ENCODE data around the gene ASPSCR1. TPM values are rescaled to one million over a fixed set of nuclear protein-coding genes. Genes with fewer than 3 reads are reported as not detected.

The ASPSCR1 gene
- total and polyA plus RNA-seq, 3 donors from 2014 or later = 40.5 to 49.7 (median 46.2) TPM

DNA sequence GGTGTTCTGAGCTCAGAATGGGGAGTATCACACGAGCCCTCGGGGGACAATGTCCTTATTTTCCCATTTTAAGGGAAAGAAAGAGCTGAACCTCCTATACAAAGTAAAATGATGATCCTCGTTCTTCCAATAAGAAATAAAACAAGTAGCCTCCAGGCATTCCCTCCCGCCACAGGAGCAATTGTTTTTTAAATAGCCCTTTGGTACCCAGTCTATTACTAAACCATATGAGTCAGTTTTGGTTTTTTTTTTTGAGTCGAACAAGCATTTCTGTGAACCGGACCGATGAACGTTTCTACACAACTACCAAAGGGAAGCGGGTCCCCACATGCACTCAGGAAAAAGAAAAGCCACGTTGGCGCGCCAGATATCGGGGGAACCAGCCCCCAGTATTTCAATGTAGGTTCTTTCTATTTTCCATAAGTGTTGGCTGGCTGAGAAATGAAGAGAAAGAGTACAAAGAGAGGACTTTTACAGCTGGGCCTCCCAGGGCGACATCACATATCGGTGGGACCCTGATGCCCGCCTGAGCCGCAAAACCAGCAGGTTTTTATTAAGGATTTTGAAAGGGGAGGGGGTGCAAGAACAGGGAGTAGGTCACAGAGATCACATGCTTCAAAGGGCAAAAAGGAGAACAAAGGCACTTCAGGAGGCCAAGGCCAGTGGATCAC lies 63.9 kb downstream of the ASPSCR1 start:
- no peaks in the 10 kb centered on the region for H3K36me3 ChIP-seq (ENCODE audit: low read depth, missing control alignments)
- H3K4me3 ChIP-seq = no peak overlapping the region
- TF ChIP-seq, protein P1, sequence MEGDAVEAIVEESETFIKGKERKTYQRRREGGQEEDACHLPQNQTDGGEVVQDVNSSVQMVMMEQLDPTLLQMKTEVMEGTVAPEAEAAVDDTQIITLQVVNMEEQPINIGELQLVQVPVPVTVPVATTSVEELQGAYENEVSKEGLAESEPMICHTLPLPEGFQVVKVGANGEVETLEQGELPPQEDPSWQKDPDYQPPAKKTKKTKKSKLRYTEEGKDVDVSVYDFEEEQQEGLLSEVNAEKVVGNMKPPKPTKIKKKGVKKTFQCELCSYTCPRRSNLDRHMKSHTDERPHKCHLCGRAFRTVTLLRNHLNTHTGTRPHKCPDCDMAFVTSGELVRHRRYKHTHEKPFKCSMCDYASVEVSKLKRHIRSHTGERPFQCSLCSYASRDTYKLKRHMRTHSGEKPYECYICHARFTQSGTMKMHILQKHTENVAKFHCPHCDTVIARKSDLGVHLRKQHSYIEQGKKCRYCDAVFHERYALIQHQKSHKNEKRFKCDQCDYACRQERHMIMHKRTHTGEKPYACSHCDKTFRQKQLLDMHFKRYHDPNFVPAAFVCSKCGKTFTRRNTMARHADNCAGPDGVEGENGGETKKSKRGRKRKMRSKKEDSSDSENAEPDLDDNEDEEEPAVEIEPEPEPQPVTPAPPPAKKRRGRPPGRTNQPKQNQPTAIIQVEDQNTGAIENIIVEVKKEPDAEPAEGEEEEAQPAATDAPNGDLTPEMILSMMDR (IDR thresholded peaks at IDR 0.05) = no peak
- no peak for TF ChIP-seq POLR2A (IDR thresholded peaks at IDR 0.05)
- intact Hi-C loops (cut with DNase I; ENCODE audit: low total_unique reads) = no loop called here
- H3K9me3 ChIP-seq = no peaks in the 10 kb centered on the region
- DNase-seq = no peak
- WGBS, 2 donors = 89 to 93% methylated on average over 17 of the region's 17 CpGs
- H3K27me3 ChIP-seq = no peaks in the 10 kb centered on the region
- no peak overlapping the region for H3K27ac ChIP-seq
- H3K4me1 ChIP-seq = peaks cover 26% of the 10 kb centered on the region

DNA sequence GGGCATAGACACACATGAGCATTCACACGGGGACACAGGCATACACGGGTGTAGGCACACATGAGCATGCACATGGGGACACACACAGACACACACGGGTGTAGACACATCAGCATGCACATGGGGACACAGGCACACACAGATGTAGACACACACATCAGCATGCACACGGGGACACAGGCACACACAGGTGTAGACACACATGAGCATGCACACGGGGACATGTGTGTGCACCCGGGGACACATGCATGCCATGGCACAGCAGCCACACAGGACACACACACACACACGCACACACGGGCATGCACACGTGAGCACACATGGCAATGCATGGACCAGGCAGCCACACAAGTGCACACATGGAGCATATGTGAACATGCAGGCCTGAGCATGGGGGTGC lies 65.2 kb downstream of the ASPSCR1 start:
- no peaks in the 10 kb centered on the region for H3K27me3 ChIP-seq
- no peak for DNase-seq
- no peak for TF ChIP-seq POLR2A (IDR thresholded peaks at IDR 0.05)
- TF ChIP-seq, protein P1 (IDR thresholded peaks at IDR 0.05) = no peak
- 80 to 88% methylated on average over 6 to 9 of the region's 9 CpGs for WGBS, 2 donors
- intact Hi-C loops (cut with DNase I; ENCODE audit: low total_unique reads) = no loop called here
- H3K36me3 ChIP-seq (ENCODE audit: low read depth, missing control alignments) = no peaks in the 10 kb centered on the region
- no peak overlapping the region for H3K4me3 ChIP-seq
- no peaks in the 10 kb centered on the region for H3K9me3 ChIP-seq
- peaks cover 19% of the 10 kb centered on the region for H3K4me1 ChIP-seq
- H3K27ac ChIP-seq = no peak overlapping the region

DNA sequence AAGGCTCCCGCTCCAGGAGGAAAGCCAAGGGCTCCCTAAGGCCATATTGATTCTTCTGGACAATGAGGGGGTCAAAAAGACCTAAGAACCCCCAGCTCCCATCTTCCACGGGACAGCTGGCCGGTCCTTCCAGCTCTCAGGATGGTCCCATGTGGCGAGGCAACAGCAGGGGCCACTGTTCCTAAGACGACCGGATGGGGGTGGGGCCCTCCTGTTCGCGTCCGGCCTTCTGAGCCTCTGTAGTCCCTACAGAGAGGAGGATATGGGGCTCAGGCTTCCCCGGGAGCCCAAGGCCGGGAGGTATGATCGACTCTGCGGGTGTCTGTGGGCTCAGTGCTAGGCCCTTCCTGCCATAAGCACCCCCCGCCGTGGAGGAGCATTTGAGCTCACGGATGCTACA lies 66.1 kb downstream of the ASPSCR1 start:
- H3K36me3 ChIP-seq (ENCODE audit: low read depth, missing control alignments) = no peaks in the 10 kb centered on the region
- H3K9me3 ChIP-seq = no peaks in the 10 kb centered on the region
- intact Hi-C loops (cut with DNase I; ENCODE audit: low total_unique reads) = no loop called here
- no peak overlapping the region for H3K4me3 ChIP-seq
- 67 to 88% methylated on average over 9 to 16 of the region's 16 CpGs for WGBS, 2 donors
- H3K4me1 ChIP-seq = peaks cover 11% of the 10 kb centered on the region
- TF ChIP-seq, protein P1 (IDR thresholded peaks at IDR 0.05) = no peak
- no peak for TF ChIP-seq POLR2A (IDR thresholded peaks at IDR 0.05)
- no peak overlapping the region for H3K27ac ChIP-seq
- H3K27me3 ChIP-seq = no peaks in the 10 kb centered on the region
- no peak for DNase-seq

DNA sequence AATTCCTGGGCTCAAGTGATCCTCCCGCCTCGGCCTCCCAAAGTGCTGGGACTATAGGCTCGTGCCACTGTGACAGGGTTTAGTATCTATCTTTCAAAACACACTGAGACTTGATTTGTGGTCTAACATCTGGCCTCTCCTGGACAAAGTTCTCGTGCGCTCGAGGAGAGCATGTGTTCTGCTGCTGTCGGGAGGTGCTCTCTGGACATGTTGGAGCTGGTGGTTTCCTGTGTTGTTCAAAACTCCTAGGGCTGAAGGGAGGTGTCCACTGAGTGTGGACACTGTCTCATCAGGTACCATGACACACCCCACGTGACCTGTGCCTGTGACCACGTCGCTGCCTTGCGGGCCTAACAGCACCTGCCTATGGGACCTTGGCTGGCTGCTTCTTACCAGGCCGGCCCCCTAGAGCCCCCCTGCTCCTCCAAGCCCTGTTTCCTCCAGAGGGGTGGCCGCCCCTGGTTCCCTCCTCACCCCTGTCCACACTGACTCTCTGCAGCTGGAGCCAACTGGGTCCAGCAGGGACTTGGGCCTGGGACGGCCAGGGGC lies 68.6 kb downstream of the ASPSCR1 start:
- Histone ChIP-seq H3K4me3 (no peak overlapping the region), H3K27me3 (no peaks in the 10 kb centered on the region), H3K4me1 (no peaks in the 10 kb centered on the region), H3K36me3 (ENCODE audit: low read depth, missing control alignments) (no peaks in the 10 kb centered on the region), H3K27ac (no peak overlapping the region), H3K9me3 (no peaks in the 10 kb centered on the region)
- WGBS, 2 donors = 85 to 87% methylated on average over 4 to 14 of the region's 14 CpGs
- intact Hi-C loops (cut with DNase I; ENCODE audit: low total_unique reads) = no loop called here
- TF ChIP-seq POLR2A (IDR thresholded peaks at IDR 0.05) = no peak
- TF ChIP-seq, protein P1 (IDR thresholded peaks at IDR 0.05) = no peak
- DNase-seq = no peak

DNA sequence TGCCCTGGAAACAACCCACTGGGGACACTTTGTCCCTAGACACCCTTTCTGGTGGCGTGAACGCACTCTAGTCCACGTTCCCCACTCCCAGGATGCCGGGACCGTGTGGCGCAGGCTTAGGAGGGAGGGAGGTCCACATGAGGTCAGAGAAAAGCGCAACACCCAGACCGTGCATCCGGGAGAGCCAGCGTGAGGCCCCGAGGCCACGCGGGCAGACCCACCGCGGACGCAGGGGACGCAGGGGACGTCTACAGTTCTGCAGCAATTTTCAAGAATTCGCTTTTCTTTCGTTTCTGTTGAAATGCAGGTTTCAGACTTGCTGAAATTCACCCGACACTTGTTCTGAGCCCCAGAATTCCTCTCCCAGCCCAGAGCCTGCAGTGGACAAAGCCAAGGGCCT lies 69.5 kb downstream of the ASPSCR1 start:
- WGBS, 2 donors = 93% methylated on average over 15 to 21 of the region's 21 CpGs
- H3K27ac ChIP-seq = no peak overlapping the region
- H3K27me3 ChIP-seq = no peaks in the 10 kb centered on the region
- H3K9me3 ChIP-seq = no peaks in the 10 kb centered on the region
- H3K36me3 ChIP-seq (ENCODE audit: low read depth, missing control alignments) = no peaks in the 10 kb centered on the region
- H3K4me1 ChIP-seq = no peaks in the 10 kb centered on the region
- no peak for DNase-seq
- intact Hi-C loops (cut with DNase I; ENCODE audit: low total_unique reads) = no loop called here
- TF ChIP-seq, protein P1 (IDR thresholded peaks at IDR 0.05) = no peak
- no peak for TF ChIP-seq POLR2A (IDR thresholded peaks at IDR 0.05)
- no peak overlapping the region for H3K4me3 ChIP-seq

Data from testis (tissue), 3 donors.